Activated CD8-positive, alpha-beta T cell treated with anti-CD3 and anti-CD28 coated beads for 36 hours (primary cell): ENCODE data around the gene CEP57. TPM values are rescaled to one million over a fixed set of nuclear protein-coding genes. Genes with fewer than 3 reads are reported as not detected.

Source experiments
- ATAC-seq: fragments of 200-7000 bp; cut with Tn5 transposase; one replicate; pipeline ENCODE4 v1.10.0; 2021; ENCODE audit warnings: mild to moderate bottlenecking, moderate library complexity
- CTCF ChIA-PET: fragments of 350-600 bp; sonication (Branson Sonifier 250); formaldehyde crosslinking; loops from one replicate; lab custom pipeline; 2021; ENCODE audit warnings: antibody characterized with exemption; lab: Charles Lee
- POLR2A ChIA-PET: fragments of 350-600 bp; sonication (Branson Sonifier 250); formaldehyde crosslinking; loops from one replicate; lab custom pipeline; 2021; ENCODE audit warnings: antibody characterized with exemption; lab: Charles Lee
- DNase-seq: peaks from one replicate; pipeline ENCODE4 v3.0.0-alpha.2; 2020
- H3K27ac Mint-ChIP-seq: one replicate; pipeline ENCODE4 v1.8.0; 2021; ENCODE audit warnings: mild to moderate bottlenecking, mixed read lengths
- H3K27me3 Mint-ChIP-seq: one replicate; pipeline ENCODE4 v1.8.0; 2021; ENCODE audit warnings: mixed read lengths
- H3K36me3 Mint-ChIP-seq: one replicate; pipeline ENCODE4 v1.8.0; 2021; ENCODE audit warnings: low read depth, mixed read lengths
- H3K4me1 Mint-ChIP-seq: one replicate; pipeline ENCODE4 v1.8.0; 2021; ENCODE audit warnings: low read depth, mixed read lengths
- H3K4me3 Mint-ChIP-seq: one replicate; pipeline ENCODE4 v1.8.0; 2021; ENCODE audit warnings: mild to moderate bottlenecking, moderate library complexity, mixed read lengths
- H3K9me3 Mint-ChIP-seq: one replicate; pipeline ENCODE4 v1.8.0; 2021; ENCODE audit warnings: mixed read lengths
- CTCF ChIP-seq: fragments of 200-600 bp; IDR thresholded peaks from one replicate; pipeline ENCODE4 v1.8.0; 2022; ENCODE audit warnings: antibody characterized with exemption, mild to moderate bottlenecking
- intact Hi-C: fragments of 100-400 bp; cut with micrococcal nuclease; formaldehyde crosslinking; loops from one replicate; pipeline ENCODE4 v1.10.0; 2022
- total RNA-seq, 2 experiments: library from RNA; stranded (reverse); gene quantifications; one replicate each; pipeline ENCODE4 v1.2.3, GENCODE V29; 2021

Gene CEP57
- 100 to 1,000 TPM; 123 to 124 TPM for total RNA-seq

GRCh38 chr11:95790123-95790932 is at the start of gene CEP57:
TSS of gene CEP57 (plus strand) at chr11:95790498. CDS start at chr11:95790699, 201 bp downstream.
- DNase-seq (peak; percentile 98), ATAC-seq (peak; percentile 60)
- Mint-ChIP-seq H3K36me3 (peaks cover 50% of the 10 kb centered on the region), H3K27ac (peak within 1 kb of the TSS; percentile 100), H3K9me3 (no peaks in the 10 kb centered on the region), H3K4me1 (peaks cover 52% of the 10 kb centered on the region), H3K27me3 (no peaks in the 10 kb centered on the region), H3K4me3 (peak within 1 kb of the TSS; percentile 98)
- intact Hi-C loops: no loop called here
- no peak for TF ChIP-seq CTCF
- CTCF ChIA-PET: interaction anchor here (0.8 to 3.5 kb wide), 9 partner anchors 10 to 723 kb away, joined by 3 to 17 read pairs (median 4); partner anchors contain the start of gene SRSF8
- POLR2A ChIA-PET: interaction anchor here (0.6 to 2.4 kb wide), 19 partner anchors 10 to 815 kb away, joined by 3 to 10 read pairs (median 4); partner anchors contain the start of genes CCDC82, JRKL and SESN3

- no peak for TF ChIP-seq CTCF
- POLR2A ChIA-PET: interaction anchor here (1.1 kb wide), 1 partner anchor 647 kb away, joined by 3 read pairs; no protein-coding TSS in a partner anchor
- H3K4me3 Mint-ChIP-seq: no peak overlapping the region
- H3K27ac Mint-ChIP-seq: no peak overlapping the region
- no peak for ATAC-seq
- DNase-seq: no peak
- peaks cover 7% of the 10 kb centered on the region for H3K27me3 Mint-ChIP-seq
- intact Hi-C loops: no loop called here
- H3K36me3 Mint-ChIP-seq: no peaks in the 10 kb centered on the region
- no peaks in the 10 kb centered on the region for H3K4me1 Mint-ChIP-seq
- no peaks in the 10 kb centered on the region for H3K9me3 Mint-ChIP-seq
- CTCF ChIA-PET: interaction anchor here (0.7 to 5.5 kb wide), 4 partner anchors 13 to 598 kb away, joined by 3 to 23 read pairs (median 6); no protein-coding TSS in a partner anchor
Measured at GRCh38 chr11:95750101-95750500, 40.2 kb upstream of the CEP57 start.

GRCh38 chr11:95751515-95751914 is 38.8 kb upstream of the CEP57 start:
- peaks cover 7% of the 10 kb centered on the region for H3K27me3 Mint-ChIP-seq
- no peaks in the 10 kb centered on the region for H3K4me1 Mint-ChIP-seq
- H3K4me3 Mint-ChIP-seq: no peak overlapping the region
- intact Hi-C loops: no loop called here
- no peak for DNase-seq
- ChIA-PET POLR2A (no interaction called here), CTCF (interaction anchor here (1.1 to 5.5 kb wide), 4 partner anchors 12 to 600 kb away, joined by 5 to 23 read pairs (median 6); no protein-coding TSS in a partner anchor)
- ATAC-seq: no peak
- H3K27ac Mint-ChIP-seq: no peak overlapping the region
- H3K9me3 Mint-ChIP-seq: no peaks in the 10 kb centered on the region
- no peak for TF ChIP-seq CTCF
- H3K36me3 Mint-ChIP-seq: no peaks in the 10 kb centered on the region

GRCh38 chr11:95760941-95761340 is 29.4 kb upstream of the CEP57 start:
- intact Hi-C loops: no loop called here
- ChIA-PET POLR2A (no interaction called here), CTCF (interaction anchor here (0.7 to 10.8 kb wide), 4 partner anchors 12 to 605 kb away, joined by 3 to 214 read pairs (median 12); no protein-coding TSS in a partner anchor)
- Mint-ChIP-seq H3K4me3 (no peak overlapping the region), H3K9me3 (no peaks in the 10 kb centered on the region), H3K27ac (no peak overlapping the region), H3K36me3 (no peaks in the 10 kb centered on the region), H3K4me1 (no peaks in the 10 kb centered on the region), H3K27me3 (peaks cover 3% of the 10 kb centered on the region)
- TF ChIP-seq CTCF: no peak
- DNase-seq (no peak), ATAC-seq (no peak)
